ENCODE results near the gene ADIPOR2.
A peak's percentile ranks its signal among the peaks of the same experiment; 100 is the strongest.

ADIPOR2 gene

DNA sequence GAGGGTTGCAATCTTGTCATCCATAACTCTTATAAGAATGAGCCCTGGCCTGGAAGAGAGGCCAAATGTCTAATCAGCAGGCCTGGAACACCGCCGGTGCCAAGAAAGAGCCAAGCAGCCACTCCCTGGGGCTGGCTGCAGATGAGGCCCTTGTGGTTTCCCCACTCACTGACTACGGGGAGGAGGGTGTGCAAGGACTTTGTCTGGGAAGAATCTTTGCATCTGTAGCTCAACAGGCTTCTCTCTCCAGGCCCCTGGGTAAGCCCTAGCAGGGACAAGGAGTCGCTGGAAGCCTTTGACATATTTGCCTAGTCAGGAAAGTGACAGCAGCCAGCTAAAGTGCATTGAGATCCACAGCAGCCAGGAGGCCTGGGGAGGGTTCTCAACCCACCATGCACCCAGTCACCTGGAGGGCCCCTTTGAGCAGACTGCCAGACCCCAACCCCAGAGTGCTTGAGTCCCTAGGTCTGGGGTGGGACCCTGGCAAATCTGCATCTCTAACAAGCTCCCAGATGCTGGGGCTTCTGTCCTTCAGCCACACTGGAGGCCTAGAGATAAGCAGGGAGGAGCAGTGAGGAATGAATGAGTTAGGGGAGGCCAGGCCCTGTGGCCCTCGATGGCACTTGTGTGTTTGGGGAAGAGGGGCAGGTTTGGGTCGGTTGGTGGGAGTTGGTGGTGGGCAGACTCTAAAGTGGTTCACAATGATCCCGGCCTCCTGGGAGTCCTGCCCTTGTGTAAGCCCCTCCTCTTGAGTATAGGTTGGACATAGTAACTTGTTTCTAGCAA, 115.6 kb downstream of the ADIPOR2 start:
- no peak overlapping the region for H3K4me3 ChIP-seq (ENCODE audit: low read depth in 1 of 2, low read length in 1 of 2)
- H3K27me3 ChIP-seq, result no peaks in the 10 kb centered on the region
- H3K9me3 ChIP-seq, result no peaks in the 10 kb centered on the region
- no peaks in the 10 kb centered on the region for H3K36me3 ChIP-seq
- no peak for TF ChIP-seq CTCF (IDR thresholded peaks at IDR 0.05)
- no peak overlapping the region for H3K27ac ChIP-seq
- H3K4me1 ChIP-seq (ENCODE audit: control insufficient read depth in 1 of 2, insufficient read depth in 1 of 2, low read depth in 1 of 2, low read length in 1 of 2), result peaks cover 11 to 12% of the 10 kb centered on the region in 2 experiments

- H3K27ac ChIP-seq, result no peak overlapping the region
- H3K27me3 ChIP-seq, result no peaks in the 10 kb centered on the region
- no peak overlapping the region for H3K4me3 ChIP-seq (ENCODE audit: low read depth in 1 of 2, low read length in 1 of 2)
- no peaks in the 10 kb centered on the region for H3K36me3 ChIP-seq
- TF ChIP-seq CTCF (IDR thresholded peaks at IDR 0.05), result no peak
- H3K9me3 ChIP-seq, result no peaks in the 10 kb centered on the region
- peaks cover 19 to 20% of the 10 kb centered on the region in 2 experiments for H3K4me1 ChIP-seq (ENCODE audit: control insufficient read depth in 1 of 2, insufficient read depth in 1 of 2, low read depth in 1 of 2, low read length in 1 of 2)
Observed at GRCh38 chr12:1807087-1807860, 116.4 kb downstream of the ADIPOR2 start.

- no peaks in the 10 kb centered on the region for H3K27me3 ChIP-seq
- no peaks in the 10 kb centered on the region for H3K36me3 ChIP-seq
- H3K27ac ChIP-seq, result no peak overlapping the region
- H3K4me3 ChIP-seq (ENCODE audit: low read depth in 1 of 2, low read length in 1 of 2), result no peak overlapping the region
- no peaks in the 10 kb centered on the region for H3K9me3 ChIP-seq
- H3K4me1 ChIP-seq (ENCODE audit: control insufficient read depth in 1 of 2, insufficient read depth in 1 of 2, low read depth in 1 of 2, low read length in 1 of 2), result peaks cover 28 to 29% of the 10 kb centered on the region in 2 experiments
- TF ChIP-seq CTCF (IDR thresholded peaks at IDR 0.05), result no peak
Observed at GRCh38 chr12:1808036-1808797, 117.3 kb downstream of the ADIPOR2 start.

DNA sequence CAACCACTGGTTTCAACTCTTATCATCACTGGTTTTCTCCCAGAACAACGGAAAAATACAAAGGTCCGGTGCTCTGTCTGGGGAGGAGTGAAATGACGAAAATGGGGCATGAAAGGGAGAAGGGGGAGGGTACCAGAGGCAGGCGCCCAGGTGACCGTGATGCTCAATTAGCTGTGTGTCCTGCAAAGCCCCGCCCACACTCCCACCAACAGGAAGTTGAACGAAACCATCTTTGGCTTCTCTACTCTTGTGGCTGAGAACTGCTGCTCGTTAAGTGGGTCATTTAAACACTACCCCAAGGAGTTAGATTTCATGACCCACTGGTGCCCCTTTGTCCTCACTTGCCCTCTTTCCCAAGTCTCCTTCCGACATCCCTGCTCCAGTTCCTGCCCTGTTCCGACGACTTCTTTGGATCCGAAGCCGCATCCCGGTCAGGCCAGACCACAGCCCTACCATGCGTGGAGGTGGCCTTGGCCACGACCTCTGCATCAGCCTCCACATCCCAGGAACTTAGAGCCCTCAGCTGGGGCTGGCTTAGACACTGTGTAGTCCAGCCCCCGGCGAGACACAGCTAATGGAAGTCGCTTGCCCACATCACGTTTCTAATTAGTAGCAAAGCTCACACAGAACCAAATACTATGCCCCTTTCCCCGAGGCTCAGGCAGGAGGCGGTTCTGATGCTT, 118.1 kb downstream of the ADIPOR2 start:
- TF ChIP-seq CTCF (IDR thresholded peaks at IDR 0.05), result no peak
- Histone ChIP-seq H3K27me3 (no peaks in the 10 kb centered on the region), H3K4me3 (ENCODE audit: low read depth in 1 of 2, low read length in 1 of 2) (no peak overlapping the region), H3K36me3 (no peaks in the 10 kb centered on the region), H3K27ac (peak overlapping the region; percentile 53), H3K9me3 (no peaks in the 10 kb centered on the region), H3K4me1 (ENCODE audit: control insufficient read depth in 1 of 2, insufficient read depth in 1 of 2, low read depth in 1 of 2, low read length in 1 of 2) (peaks cover 35 to 37% of the 10 kb centered on the region in 2 experiments)

GRCh38 chr12:1809591-1810190, 118.8 kb downstream of the ADIPOR2 start:
- Histone ChIP-seq H3K9me3 (no peaks in the 10 kb centered on the region), H3K4me3 (ENCODE audit: low read depth in 1 of 2, low read length in 1 of 2) (no peak overlapping the region), H3K27me3 (no peaks in the 10 kb centered on the region), H3K27ac (peak overlapping the region; percentile 53), H3K4me1 (ENCODE audit: control insufficient read depth in 1 of 2, insufficient read depth in 1 of 2, low read depth in 1 of 2, low read length in 1 of 2) (peaks cover 41% of the 10 kb centered on the region in 2 experiments), H3K36me3 (no peaks in the 10 kb centered on the region)
- no peak for TF ChIP-seq CTCF (IDR thresholded peaks at IDR 0.05)

Data from neutrophil (primary cell).